Measurements from ENCODE around the gene ORC4.

Gene ORC4

DNA sequence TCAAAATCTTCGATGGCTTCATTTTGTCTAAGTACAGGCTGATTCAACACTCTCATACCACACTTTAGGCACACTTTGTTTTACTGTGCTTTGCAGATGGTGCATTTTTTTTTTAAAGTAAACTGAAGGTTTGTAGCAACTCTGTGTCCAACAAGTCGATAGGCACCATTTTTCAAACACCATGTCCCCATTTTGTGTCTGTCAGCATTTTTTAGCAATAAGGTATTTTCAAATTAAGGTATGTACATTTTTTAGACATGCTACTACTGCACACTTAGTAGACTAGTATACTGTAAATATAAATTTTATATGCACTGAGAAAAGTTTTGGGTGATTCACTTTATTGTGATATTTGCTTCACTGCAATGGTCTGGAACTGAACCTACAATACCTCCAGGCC is 44.4 kb downstream of the ORC4 start:
- no peaks in the 10 kb centered on the region for H3K27me3 ChIP-seq (ENCODE audit: control insufficient read depth, insufficient read depth, low read length)
- H3K4me1 ChIP-seq (ENCODE audit: control insufficient read depth, insufficient read depth, low read length), result no peaks in the 10 kb centered on the region
- no peak overlapping the region for H3K9ac ChIP-seq (ENCODE audit: low read length)
- no peak overlapping the region for H3K4me3 ChIP-seq (ENCODE audit: low read length)
- H3K9me3 ChIP-seq (ENCODE audit: control insufficient read depth, low read length), result no peaks in the 10 kb centered on the region
- H3K36me3 ChIP-seq (ENCODE audit: control insufficient read depth, insufficient read depth, low read length), result no peaks in the 10 kb centered on the region

DNA sequence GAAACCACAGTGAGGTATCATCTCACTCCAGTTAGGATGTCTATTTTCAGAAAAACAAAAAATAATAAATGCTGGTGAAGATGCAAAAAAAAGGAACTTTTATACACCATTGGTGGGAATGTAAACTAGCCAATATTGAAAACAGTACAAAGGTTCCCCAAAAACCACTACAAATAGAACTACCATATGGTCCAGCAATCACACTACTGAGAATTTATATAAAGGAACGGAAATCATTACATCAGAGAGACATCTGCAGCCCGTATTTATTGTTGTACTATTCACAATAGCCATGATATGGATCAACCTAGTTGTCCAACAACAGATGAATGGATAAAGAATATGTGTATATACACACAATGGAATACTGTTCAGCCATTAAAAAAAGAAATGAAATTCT is 52.0 kb downstream of the ORC4 start:
- Histone ChIP-seq H3K27me3 (ENCODE audit: control insufficient read depth, insufficient read depth, low read length) (no peaks in the 10 kb centered on the region), H3K9me3 (ENCODE audit: control insufficient read depth, low read length) (no peaks in the 10 kb centered on the region), H3K36me3 (ENCODE audit: control insufficient read depth, insufficient read depth, low read length) (no peaks in the 10 kb centered on the region), H3K4me1 (ENCODE audit: control insufficient read depth, insufficient read depth, low read length) (no peaks in the 10 kb centered on the region), H3K9ac (ENCODE audit: low read length) (no peak overlapping the region), H3K4me3 (ENCODE audit: low read length) (no peak overlapping the region)

- H3K4me3 ChIP-seq (ENCODE audit: low read length), result no peak overlapping the region
- H3K9me3 ChIP-seq (ENCODE audit: control insufficient read depth, low read length), result no peaks in the 10 kb centered on the region
- H3K4me1 ChIP-seq (ENCODE audit: control insufficient read depth, insufficient read depth, low read length), result no peaks in the 10 kb centered on the region
- H3K36me3 ChIP-seq (ENCODE audit: control insufficient read depth, insufficient read depth, low read length), result no peaks in the 10 kb centered on the region
- H3K9ac ChIP-seq (ENCODE audit: low read length), result no peak overlapping the region
- no peaks in the 10 kb centered on the region for H3K27me3 ChIP-seq (ENCODE audit: control insufficient read depth, insufficient read depth, low read length)
Measured at GRCh38 chr2:147952118-147952517, 68.4 kb downstream of the ORC4 start.

DNA sequence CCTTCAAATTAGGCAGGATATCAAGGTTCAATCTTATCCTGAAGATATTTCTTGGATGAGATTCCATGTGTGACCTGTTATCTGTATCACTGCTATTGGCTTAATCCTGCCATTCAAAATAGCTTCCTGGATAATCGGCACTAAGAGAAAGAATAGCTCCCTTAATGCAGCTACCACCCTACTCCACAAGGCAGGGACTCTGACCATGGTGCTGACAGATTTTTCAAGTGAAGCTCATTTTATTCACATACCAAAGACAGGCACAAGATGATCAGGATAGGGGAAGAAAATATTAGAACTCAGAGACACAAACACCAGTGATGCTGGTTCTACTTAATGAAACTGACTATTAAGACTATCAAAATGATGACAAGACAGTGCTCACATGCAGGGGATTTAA is 74.9 kb downstream of the ORC4 start:
- no peaks in the 10 kb centered on the region for H3K4me1 ChIP-seq (ENCODE audit: control insufficient read depth, insufficient read depth, low read length)
- no peaks in the 10 kb centered on the region for H3K36me3 ChIP-seq (ENCODE audit: control insufficient read depth, insufficient read depth, low read length)
- H3K27me3 ChIP-seq (ENCODE audit: control insufficient read depth, insufficient read depth, low read length), result no peaks in the 10 kb centered on the region
- H3K9ac ChIP-seq (ENCODE audit: low read length), result no peak overlapping the region
- no peaks in the 10 kb centered on the region for H3K9me3 ChIP-seq (ENCODE audit: control insufficient read depth, low read length)
- no peak overlapping the region for H3K4me3 ChIP-seq (ENCODE audit: low read length)

DNA sequence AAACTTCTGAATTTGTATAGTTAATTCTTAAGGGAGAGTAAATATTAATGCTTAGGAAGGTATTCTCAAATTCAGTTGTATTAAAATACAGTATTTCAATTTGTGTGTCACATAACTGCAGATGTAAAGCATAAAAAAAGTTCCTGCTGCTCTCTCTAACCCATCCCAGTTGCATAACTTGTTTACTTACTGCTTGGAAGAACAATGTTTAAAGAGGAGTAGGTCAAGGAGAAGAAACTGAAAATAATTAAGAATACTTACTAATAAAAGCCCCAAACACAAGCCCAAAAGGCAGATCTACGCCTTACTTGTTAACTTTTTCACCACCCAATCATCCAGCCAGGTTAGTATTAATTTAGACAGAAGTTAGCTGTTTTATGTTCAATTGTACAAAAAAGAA is 81.2 kb downstream of the ORC4 start:
- no peaks in the 10 kb centered on the region for H3K4me1 ChIP-seq (ENCODE audit: control insufficient read depth, insufficient read depth, low read length)

DNA sequence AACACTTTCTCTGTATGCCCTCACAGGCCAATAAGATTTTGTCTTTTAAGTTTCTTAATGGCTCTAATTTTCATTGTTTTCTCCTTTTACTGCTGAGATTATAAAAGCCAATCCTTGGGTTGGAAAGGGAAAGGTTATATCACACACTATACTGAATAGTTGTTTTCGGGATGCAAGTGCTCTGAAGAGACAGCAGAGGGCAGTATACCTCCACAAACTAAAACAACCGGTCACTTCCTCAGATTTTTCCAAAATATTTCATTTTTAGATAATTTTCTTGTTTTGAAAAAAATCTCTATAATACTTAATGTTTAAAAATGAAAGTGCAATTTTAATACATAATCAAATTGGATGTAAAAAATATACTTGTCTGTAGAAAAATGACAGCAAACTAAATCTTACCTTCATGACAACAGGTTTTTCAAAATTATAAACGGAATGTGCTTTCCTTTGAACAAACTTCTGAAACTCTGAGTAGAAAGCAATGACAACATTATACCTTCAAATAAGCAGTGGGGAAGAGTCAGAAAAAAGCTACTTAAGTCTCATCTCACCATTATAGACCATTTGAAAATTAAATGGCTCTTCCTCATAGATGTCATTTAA is 82.7 kb downstream of the ORC4 start:
- no peak overlapping the region for H3K9ac ChIP-seq (ENCODE audit: low read length)
- no peaks in the 10 kb centered on the region for H3K4me1 ChIP-seq (ENCODE audit: control insufficient read depth, insufficient read depth, low read length)
- H3K27me3 ChIP-seq (ENCODE audit: control insufficient read depth, insufficient read depth, low read length), result no peaks in the 10 kb centered on the region
- no peaks in the 10 kb centered on the region for H3K9me3 ChIP-seq (ENCODE audit: control insufficient read depth, low read length)
- H3K36me3 ChIP-seq (ENCODE audit: control insufficient read depth, insufficient read depth, low read length), result no peaks in the 10 kb centered on the region
- H3K4me3 ChIP-seq (ENCODE audit: low read length), result no peak overlapping the region

More for the DNA sequence above, 81.2 kb downstream of the ORC4 start:
- Histone ChIP-seq H3K9me3 (ENCODE audit: control insufficient read depth, low read length) (no peaks in the 10 kb centered on the region), H3K4me3 (ENCODE audit: low read length) (no peak overlapping the region), H3K27me3 (ENCODE audit: control insufficient read depth, insufficient read depth, low read length) (no peaks in the 10 kb centered on the region), H3K9ac (ENCODE audit: low read length) (no peak overlapping the region), H3K36me3 (ENCODE audit: control insufficient read depth, insufficient read depth, low read length) (no peaks in the 10 kb centered on the region)

- Histone ChIP-seq H3K9me3 (ENCODE audit: control insufficient read depth, low read length) (no peaks in the 10 kb centered on the region), H3K4me3 (ENCODE audit: low read length) (no peak overlapping the region), H3K27me3 (ENCODE audit: control insufficient read depth, insufficient read depth, low read length) (no peaks in the 10 kb centered on the region), H3K36me3 (ENCODE audit: control insufficient read depth, insufficient read depth, low read length) (no peaks in the 10 kb centered on the region), H3K9ac (ENCODE audit: low read length) (no peak overlapping the region), H3K4me1 (ENCODE audit: control insufficient read depth, insufficient read depth, low read length) (no peaks in the 10 kb centered on the region)
Measured at GRCh38 chr2:147934881-147935620, 85.5 kb downstream of the ORC4 start.

GRCh38 chr2:147933931-147934330 is 86.6 kb downstream of the ORC4 start:
- no peaks in the 10 kb centered on the region for H3K36me3 ChIP-seq (ENCODE audit: control insufficient read depth, insufficient read depth, low read length)

GRCh38 chr2:147927053-147927588 is 93.4 kb downstream of the ORC4 start:
- Histone ChIP-seq H3K27me3 (ENCODE audit: control insufficient read depth, insufficient read depth, low read length) (no peaks in the 10 kb centered on the region), H3K4me1 (ENCODE audit: control insufficient read depth, insufficient read depth, low read length) (no peaks in the 10 kb centered on the region), H3K4me3 (ENCODE audit: low read length) (no peak overlapping the region), H3K9me3 (ENCODE audit: control insufficient read depth, low read length) (no peaks in the 10 kb centered on the region), H3K36me3 (ENCODE audit: control insufficient read depth, insufficient read depth, low read length) (no peaks in the 10 kb centered on the region), H3K9ac (ENCODE audit: low read length) (no peak overlapping the region)

More at GRCh38 chr2:147933931-147934330, 86.6 kb downstream of the ORC4 start:
- no peaks in the 10 kb centered on the region for H3K4me1 ChIP-seq (ENCODE audit: control insufficient read depth, insufficient read depth, low read length)
- no peaks in the 10 kb centered on the region for H3K27me3 ChIP-seq (ENCODE audit: control insufficient read depth, insufficient read depth, low read length)
- no peak overlapping the region for H3K9ac ChIP-seq (ENCODE audit: low read length)
- H3K9me3 ChIP-seq (ENCODE audit: control insufficient read depth, low read length), result no peaks in the 10 kb centered on the region
- H3K4me3 ChIP-seq (ENCODE audit: low read length), result no peak overlapping the region

GRCh38 chr2:147925886-147926285 is 94.7 kb downstream of the ORC4 start:
- Histone ChIP-seq H3K9ac (ENCODE audit: low read length) (no peak overlapping the region), H3K27me3 (ENCODE audit: control insufficient read depth, insufficient read depth, low read length) (no peaks in the 10 kb centered on the region), H3K9me3 (ENCODE audit: control insufficient read depth, low read length) (no peaks in the 10 kb centered on the region), H3K4me3 (ENCODE audit: low read length) (no peak overlapping the region), H3K4me1 (ENCODE audit: control insufficient read depth, insufficient read depth, low read length) (no peaks in the 10 kb centered on the region), H3K36me3 (ENCODE audit: control insufficient read depth, insufficient read depth, low read length) (no peaks in the 10 kb centered on the region)

DNA sequence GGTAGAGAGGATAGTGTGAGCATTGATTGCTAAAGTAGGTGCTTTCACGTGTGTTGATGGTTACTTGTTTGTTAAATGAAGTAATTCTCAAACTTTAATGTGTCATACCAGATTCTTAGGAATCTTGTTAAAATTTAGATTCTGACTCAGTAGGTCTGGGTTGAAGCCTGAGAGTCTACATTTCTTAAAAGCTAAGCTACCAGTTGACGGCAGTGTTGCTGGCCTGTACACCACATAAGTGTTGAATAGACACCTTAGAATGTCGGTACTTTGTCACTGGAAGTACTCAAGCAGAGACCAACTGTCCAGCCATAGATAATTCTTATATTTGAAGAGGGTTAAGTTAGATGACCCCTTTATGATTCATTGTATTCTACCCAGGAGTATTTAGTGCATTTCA is 95.9 kb downstream of the ORC4 start:
- no peak overlapping the region for H3K9ac ChIP-seq (ENCODE audit: low read length)
- H3K4me3 ChIP-seq (ENCODE audit: low read length), result no peak overlapping the region
- H3K9me3 ChIP-seq (ENCODE audit: control insufficient read depth, low read length), result no peaks in the 10 kb centered on the region
- no peaks in the 10 kb centered on the region for H3K36me3 ChIP-seq (ENCODE audit: control insufficient read depth, insufficient read depth, low read length)
- no peaks in the 10 kb centered on the region for H3K4me1 ChIP-seq (ENCODE audit: control insufficient read depth, insufficient read depth, low read length)
- H3K27me3 ChIP-seq (ENCODE audit: control insufficient read depth, insufficient read depth, low read length), result no peaks in the 10 kb centered on the region

DNA sequence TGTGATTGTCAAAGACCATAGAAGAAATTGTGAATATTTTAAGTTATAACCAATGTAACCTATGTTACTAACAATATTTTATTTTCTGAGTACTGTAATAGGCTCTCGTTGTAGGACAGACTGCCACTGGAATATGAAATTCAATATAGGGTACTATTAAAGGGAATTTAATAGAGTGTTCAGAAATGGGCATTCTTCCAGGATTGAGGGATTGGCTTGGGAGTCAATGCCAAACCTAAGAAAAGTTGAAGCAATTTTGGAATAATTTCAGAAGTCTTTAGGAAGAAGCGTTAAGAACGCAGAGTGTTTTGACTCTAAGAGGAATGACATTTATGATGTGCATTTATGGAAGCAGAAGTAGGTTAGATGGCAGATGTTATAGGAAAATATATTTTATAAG is 96.7 kb downstream of the ORC4 start:
- Histone ChIP-seq H3K4me3 (ENCODE audit: low read length) (no peak overlapping the region), H3K9ac (ENCODE audit: low read length) (no peak overlapping the region), H3K4me1 (ENCODE audit: control insufficient read depth, insufficient read depth, low read length) (no peaks in the 10 kb centered on the region), H3K36me3 (ENCODE audit: control insufficient read depth, insufficient read depth, low read length) (no peaks in the 10 kb centered on the region), H3K9me3 (ENCODE audit: control insufficient read depth, low read length) (no peaks in the 10 kb centered on the region), H3K27me3 (ENCODE audit: control insufficient read depth, insufficient read depth, low read length) (no peaks in the 10 kb centered on the region)

Measured in mucosa of stomach (tissue), 1 donor.